ENCODE data around the gene KLHL8. TPM values are rescaled to one million over a fixed set of nuclear protein-coding genes. Genes with fewer than 3 reads are reported as not detected.

KLHL8 gene
- total RNA-seq, 4 donors from 2014 or later: 6.2 to 11.5 (median 8.3) TPM

GRCh38 chr4:87249332-87250019, 29.1 kb upstream of the KLHL8 start:
- WGBS, 2 donors: 56 to 59% methylated on average over 2 of the region's 2 CpGs
- no peak overlapping the region for H3K4me3 ChIP-seq (ENCODE audit: low read depth, poor library complexity, severe bottlenecking)
- intact Hi-C loops (cut with DNase I; ENCODE audit: low total_unique reads): no loop called here
- no peak for DNase-seq (ENCODE audit: low spot score in 2 of 2)
- TF ChIP-seq CTCF (IDR thresholded peaks at IDR 0.05) (no peak), POLR2A (IDR thresholded peaks at IDR 0.05) (no peak)

GRCh38 chr4:87243426-87244053, 23.1 kb upstream of the KLHL8 start:
- DNase-seq (ENCODE audit: low spot score in 2 of 2): no peak
- no peak overlapping the region for H3K4me3 ChIP-seq (ENCODE audit: low read depth, poor library complexity, severe bottlenecking)
- WGBS, 2 donors: 87 to 96% methylated on average over 2 of the region's 2 CpGs
- intact Hi-C loops (cut with DNase I; ENCODE audit: low total_unique reads): no loop called here
- no peak for TF ChIP-seq CTCF (IDR thresholded peaks at IDR 0.05)
- TF ChIP-seq POLR2A (IDR thresholded peaks at IDR 0.05): no peak

GRCh38 chr4:87241336-87241735, 20.9 kb upstream of the KLHL8 start:
- WGBS, 2 donors: 35 to 47% methylated on average over 1 of the region's 1 CpG
- DNase-seq (ENCODE audit: low spot score in 2 of 2): no peak
- intact Hi-C loops (cut with DNase I; ENCODE audit: low total_unique reads): no loop called here
- H3K4me3 ChIP-seq (ENCODE audit: low read depth, poor library complexity, severe bottlenecking): no peak overlapping the region
- no peak for TF ChIP-seq POLR2A (IDR thresholded peaks at IDR 0.05)
- TF ChIP-seq CTCF (IDR thresholded peaks at IDR 0.05): no peak

- WGBS, 2 donors: 31 to 42% methylated on average over 1 of the region's 1 CpG
- TF ChIP-seq POLR2A (IDR thresholded peaks at IDR 0.05) (no peak), CTCF (IDR thresholded peaks at IDR 0.05) (no peak)
- no peak overlapping the region for H3K4me3 ChIP-seq (ENCODE audit: low read depth, poor library complexity, severe bottlenecking)
- intact Hi-C loops (cut with DNase I; ENCODE audit: low total_unique reads): no loop called here
- DNase-seq (ENCODE audit: low spot score in 2 of 2): no peak
Observed at GRCh38 chr4:87240341-87240740, 19.9 kb upstream of the KLHL8 start.

- intact Hi-C loops (cut with DNase I; ENCODE audit: low total_unique reads): no loop called here
Observed at GRCh38 chr4:87239821-87240220, 19.4 kb upstream of the KLHL8 start.

More at GRCh38 chr4:87239821-87240220, 19.4 kb upstream of the KLHL8 start:
- no peak for DNase-seq (ENCODE audit: low spot score in 2 of 2)
- H3K4me3 ChIP-seq (ENCODE audit: low read depth, poor library complexity, severe bottlenecking): no peak overlapping the region
- TF ChIP-seq POLR2A (IDR thresholded peaks at IDR 0.05): no peak
- no peak for TF ChIP-seq CTCF (IDR thresholded peaks at IDR 0.05)
